HG03442 (cell line): Measurements from ENCODE around the gene TBK1.
"Not testable (repeated sequence)": the region's sequence is repeated elsewhere in the genome, so short reads cannot be mapped to it uniquely, and the experiment has no call there.

ENCODE experiments used
- ATAC-seq: cut with Tn5 transposase; IDR thresholded peaks from one replicate; pipeline ENCODE4 v1.9.1; 2021; ENCODE audit warnings: mild to moderate bottlenecking, moderate library complexity; ENCODE audit not compliant: unreplicated experiment

The TBK1 gene

DNA sequence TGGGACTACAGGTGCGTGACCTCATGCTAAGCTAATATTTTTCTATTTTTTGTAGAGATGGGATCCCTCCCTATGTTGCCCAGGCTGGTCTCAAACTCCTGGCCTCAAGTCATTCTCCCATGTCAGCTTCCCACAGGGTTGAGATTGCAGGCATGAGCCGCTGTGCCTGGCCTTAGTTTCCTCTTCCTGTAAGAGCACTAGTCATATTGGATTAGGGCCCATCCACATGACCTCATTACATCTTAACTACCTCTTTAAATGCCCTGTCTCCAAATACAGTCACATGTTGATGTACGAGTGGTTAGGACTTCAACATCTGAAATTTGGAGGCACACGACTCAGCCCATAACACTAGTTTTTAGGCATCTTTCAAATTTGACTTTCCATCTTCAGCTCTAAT is 86.2 kb downstream of the TBK1 start:
- no peak for ATAC-seq

GRCh38 chr12:64542409-64543047 is 90.6 kb downstream of the TBK1 start:
- ATAC-seq: not testable (repeated sequence)

DNA sequence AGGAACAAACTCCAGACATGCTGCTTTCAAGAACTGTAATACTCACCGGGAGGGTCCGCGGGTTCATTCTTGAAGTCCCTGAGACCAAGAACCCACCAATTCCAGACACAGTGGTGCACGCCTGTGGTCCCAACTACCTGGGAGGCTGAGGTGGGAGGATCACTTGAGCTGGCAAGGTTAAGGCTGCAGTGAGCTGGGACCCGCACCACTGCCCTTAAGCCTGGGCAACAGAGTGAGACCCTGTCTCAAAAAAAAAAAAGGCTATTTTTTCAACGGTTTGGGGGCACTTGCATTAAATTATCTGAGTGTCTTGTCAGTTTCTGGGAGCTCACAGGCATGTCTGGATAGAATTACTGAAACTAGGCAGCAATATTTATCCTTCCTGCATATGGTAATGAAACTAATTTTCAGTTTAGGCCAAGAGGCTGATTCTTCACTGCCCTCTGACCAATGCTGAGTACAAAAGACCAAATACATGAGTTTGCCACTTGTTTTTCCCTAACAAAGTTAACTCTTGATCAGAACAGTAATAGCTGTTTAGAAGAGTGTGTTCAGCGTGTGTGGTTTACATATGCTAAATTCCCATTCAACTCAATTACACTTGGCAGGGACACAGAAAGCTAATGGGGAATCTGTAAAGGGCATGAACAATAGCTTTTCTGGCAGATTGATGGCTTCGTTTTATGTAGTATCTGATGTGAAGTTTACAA is 92.6 kb downstream of the TBK1 start:
- ATAC-seq: no peak

- no peak for ATAC-seq
Measured at GRCh38 chr12:64545081-64545382, 93.1 kb downstream of the TBK1 start.

- ATAC-seq: no peak
Measured at GRCh38 chr12:64549108-64549507, 97.2 kb downstream of the TBK1 start.

DNA sequence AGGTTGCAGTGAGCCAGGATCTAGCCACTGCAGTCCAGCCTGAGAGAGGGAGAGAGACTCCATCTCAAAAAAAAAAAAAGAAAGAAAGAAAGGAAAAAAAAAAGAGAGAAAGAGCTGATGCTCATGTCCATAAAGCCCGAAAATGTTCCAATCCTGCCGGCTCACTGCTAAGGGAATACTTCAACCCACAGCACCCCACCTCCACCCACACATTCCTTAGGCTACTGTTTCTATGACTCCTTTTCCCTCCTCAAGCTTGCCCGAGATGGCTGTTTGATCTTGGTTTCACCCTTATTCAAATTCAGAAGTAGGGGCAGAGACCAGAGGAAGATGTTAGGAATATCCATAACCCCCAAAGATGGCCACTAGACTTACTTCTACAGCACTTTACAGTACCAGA is 98.8 kb downstream of the TBK1 start:
- ATAC-seq: no peak

- no peak for ATAC-seq
Measured at GRCh38 chr12:64551676-64552075, 99.8 kb downstream of the TBK1 start.
